Testis (tissue), 3 donors: ENCODE results near the gene PLPP2. TPM values are rescaled to one million over a fixed set of nuclear protein-coding genes. Genes with fewer than 3 reads are reported as not detected.
"Not testable (repeated sequence)": the region's sequence is repeated elsewhere in the genome, so short reads cannot be mapped to it uniquely, and the experiment has no call there.

Source experiments
- DNase-seq: peaks from one replicate; pipeline ENCODE4 v3.0.0-alpha.2; 2019
- H3K27ac ChIP-seq, 2 donors: fragments of 200-600 bp; sonication (generic); one replicate each; pipeline ENCODE4 v1.5.1; 2019
- H3K27me3 ChIP-seq: fragments of 200-600 bp; sonication (generic); one replicate; pipeline ENCODE4 v1.5.1; 2019
- H3K36me3 ChIP-seq: fragments of 200-600 bp; sonication (generic); one replicate; pipeline ENCODE4 v1.5.1; 2017; ENCODE audit warnings: low read depth; ENCODE audit errors: missing control alignments
- H3K4me1 ChIP-seq: fragments of 200-600 bp; sonication (generic); one replicate; pipeline ENCODE4 v1.5.1; 2019
- H3K4me3 ChIP-seq, 2 donors: fragments of 200-600 bp; sonication (generic); one replicate each; pipeline ENCODE4 v1.5.1; 2017 to 2019
- H3K9me3 ChIP-seq: fragments of 200-600 bp; sonication (generic); one replicate; pipeline ENCODE4 v1.5.1; 2017
- POLR2A ChIP-seq: fragments of 450-650 bp; IDR thresholded peaks from one replicate; pipeline ENCODE4 v1.6.1; 2017; ENCODE audit warnings: antibody characterized with exemption, mild to moderate bottlenecking, moderate library complexity
- WGBS, 2 donors: methylation state at CpG; one replicate each; pipeline ENCODE4 v1.1.5; 2018; 5-methylcytosine and 5-hydroxymethylcytosine counted together
- intact Hi-C: fragments of 100-400 bp; cut with DNase I; formaldehyde crosslinking; loops from one replicate; pipeline ENCODE4 v1.15.1; 2023; ENCODE audit warnings: low total_unique reads
- polyA plus RNA-seq: library from polyadenylated mRNA; stranded (reverse); fragments of 350-450 nt; fragmentation: Illumina TruSeq; extraction: RNeasy Lipid Tissue Mini Kit (QIAGEN cat#74804); gene quantifications from one replicate; pipeline ENCODE4 v1.2.3, GENCODE V29; 2014; ENCODE audit warnings: low read depth, low replicate concordance; ENCODE audit not compliant: insufficient read depth
- total RNA-seq, 2 donors: library from RNA; depleted of rRNA; stranded (reverse); fragments of >200 nt; gene quantifications; one replicate each; pipeline ENCODE4 v1.2.3, GENCODE V29; 2016
- TF ChIP-seq, protein P1 (sequence below), 3 experiments: fragments of 450-650 bp in 2 of 3; fragments of 200-600 bp in 1 of 3; sonication (generic) in 1 of 3; IDR thresholded peaks; one replicate each; pipeline ENCODE4 v1.5.1; 2016 to 2019; ENCODE audit warnings: antibody characterized with exemption in 3 of 3, mild to moderate bottlenecking in 2 of 3, moderate library complexity in 1 of 3

The PLPP2 gene
- total and polyA plus RNA-seq, 3 donors from 2014 or later = 12.0 to 21.4 (median 18.1) TPM

DNA sequence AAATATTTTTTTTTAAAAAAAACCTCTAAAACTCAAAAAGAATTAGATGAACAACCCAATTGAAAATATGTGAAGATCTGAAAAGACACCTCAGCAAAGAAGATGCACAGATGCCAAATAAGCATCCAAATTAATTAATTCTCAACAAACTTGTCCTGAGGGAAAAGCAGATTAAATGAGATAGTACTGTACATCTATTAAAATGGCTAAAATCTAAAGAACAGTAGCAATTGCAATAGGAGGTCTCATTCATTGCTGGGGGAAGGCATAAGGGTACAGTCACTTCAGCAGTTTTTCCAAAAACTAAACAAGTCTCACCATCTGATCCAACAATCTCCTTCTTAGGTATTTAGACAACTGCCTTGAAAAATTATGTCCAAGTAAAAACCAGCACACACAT, 22.0 kb downstream of the PLPP2 start:
- intact Hi-C loops = no loop called here
- TF ChIP-seq POLR2A = no peak
- TF ChIP-seq, protein P1, sequence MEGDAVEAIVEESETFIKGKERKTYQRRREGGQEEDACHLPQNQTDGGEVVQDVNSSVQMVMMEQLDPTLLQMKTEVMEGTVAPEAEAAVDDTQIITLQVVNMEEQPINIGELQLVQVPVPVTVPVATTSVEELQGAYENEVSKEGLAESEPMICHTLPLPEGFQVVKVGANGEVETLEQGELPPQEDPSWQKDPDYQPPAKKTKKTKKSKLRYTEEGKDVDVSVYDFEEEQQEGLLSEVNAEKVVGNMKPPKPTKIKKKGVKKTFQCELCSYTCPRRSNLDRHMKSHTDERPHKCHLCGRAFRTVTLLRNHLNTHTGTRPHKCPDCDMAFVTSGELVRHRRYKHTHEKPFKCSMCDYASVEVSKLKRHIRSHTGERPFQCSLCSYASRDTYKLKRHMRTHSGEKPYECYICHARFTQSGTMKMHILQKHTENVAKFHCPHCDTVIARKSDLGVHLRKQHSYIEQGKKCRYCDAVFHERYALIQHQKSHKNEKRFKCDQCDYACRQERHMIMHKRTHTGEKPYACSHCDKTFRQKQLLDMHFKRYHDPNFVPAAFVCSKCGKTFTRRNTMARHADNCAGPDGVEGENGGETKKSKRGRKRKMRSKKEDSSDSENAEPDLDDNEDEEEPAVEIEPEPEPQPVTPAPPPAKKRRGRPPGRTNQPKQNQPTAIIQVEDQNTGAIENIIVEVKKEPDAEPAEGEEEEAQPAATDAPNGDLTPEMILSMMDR (IDR thresholded peaks at IDR 0.05) = no peak
- Histone ChIP-seq H3K27me3 (no peaks in the 10 kb centered on the region), H3K4me1 (no peaks in the 10 kb centered on the region), H3K4me3 (no peak overlapping the region), H3K27ac (no peak overlapping the region), H3K9me3 (no peaks in the 10 kb centered on the region), H3K36me3 (no peaks in the 10 kb centered on the region)
- no peak for DNase-seq

DNA sequence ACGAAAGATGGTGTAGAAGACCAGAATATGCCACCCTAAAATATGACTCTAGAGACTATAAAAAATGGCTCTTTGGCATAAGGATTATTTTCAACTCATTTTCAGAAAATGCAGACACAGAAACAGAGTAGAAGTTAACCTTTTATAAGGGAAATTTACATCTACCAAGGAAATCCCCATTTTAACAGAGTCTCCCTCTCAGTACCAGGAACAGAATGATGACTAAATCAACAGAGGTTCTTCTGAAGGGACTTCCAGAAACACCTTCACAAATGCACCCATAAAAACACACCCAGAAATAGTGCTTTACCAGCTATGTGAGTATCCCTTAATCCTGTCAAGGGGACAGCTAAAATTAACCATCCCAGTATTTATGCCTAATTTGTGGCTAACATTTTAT, 29.1 kb downstream of the PLPP2 start:
- intact Hi-C loops = no loop called here
- DNase-seq = no peak
- WGBS, 2 donors = 85 to 94% methylated on average over 1 of the region's 1 CpG
- Histone ChIP-seq H3K9me3 (no peaks in the 10 kb centered on the region), H3K4me3 (no peak overlapping the region), H3K27me3 (no peaks in the 10 kb centered on the region), H3K36me3 (no peaks in the 10 kb centered on the region), H3K4me1 (no peaks in the 10 kb centered on the region), H3K27ac (no peak overlapping the region)
- TF ChIP-seq, protein P1 (IDR thresholded peaks at IDR 0.05) = no peak
- no peak for TF ChIP-seq POLR2A

DNA sequence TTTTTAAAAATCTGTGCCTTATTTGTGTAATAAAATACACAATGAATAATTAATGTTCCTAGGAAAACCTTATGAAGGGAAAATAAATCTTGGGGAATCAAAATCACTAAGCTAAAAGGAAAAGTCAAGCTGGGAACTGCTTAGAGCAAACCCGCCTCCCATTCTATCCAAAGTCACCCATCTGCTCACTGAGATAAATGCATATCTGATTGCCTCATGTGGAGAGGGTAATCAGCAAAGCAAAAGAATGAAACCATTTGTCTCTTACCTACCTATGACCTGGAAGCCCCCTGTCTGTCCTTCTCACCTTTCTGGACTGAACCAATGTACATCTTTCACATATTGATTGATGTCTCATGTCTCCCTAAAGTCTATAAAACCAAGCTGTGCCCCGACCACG, 34.4 kb downstream of the PLPP2 start:
- H3K9me3 ChIP-seq, H3K36me3 ChIP-seq, DNase-seq, H3K27me3 ChIP-seq, H3K27ac ChIP-seq, H3K4me3 ChIP-seq, intact Hi-C loops, H3K4me1 ChIP-seq: not testable (repeated sequence)
- WGBS, 2 donors = 67 to 78% methylated on average over 3 of the region's 3 CpGs

DNA sequence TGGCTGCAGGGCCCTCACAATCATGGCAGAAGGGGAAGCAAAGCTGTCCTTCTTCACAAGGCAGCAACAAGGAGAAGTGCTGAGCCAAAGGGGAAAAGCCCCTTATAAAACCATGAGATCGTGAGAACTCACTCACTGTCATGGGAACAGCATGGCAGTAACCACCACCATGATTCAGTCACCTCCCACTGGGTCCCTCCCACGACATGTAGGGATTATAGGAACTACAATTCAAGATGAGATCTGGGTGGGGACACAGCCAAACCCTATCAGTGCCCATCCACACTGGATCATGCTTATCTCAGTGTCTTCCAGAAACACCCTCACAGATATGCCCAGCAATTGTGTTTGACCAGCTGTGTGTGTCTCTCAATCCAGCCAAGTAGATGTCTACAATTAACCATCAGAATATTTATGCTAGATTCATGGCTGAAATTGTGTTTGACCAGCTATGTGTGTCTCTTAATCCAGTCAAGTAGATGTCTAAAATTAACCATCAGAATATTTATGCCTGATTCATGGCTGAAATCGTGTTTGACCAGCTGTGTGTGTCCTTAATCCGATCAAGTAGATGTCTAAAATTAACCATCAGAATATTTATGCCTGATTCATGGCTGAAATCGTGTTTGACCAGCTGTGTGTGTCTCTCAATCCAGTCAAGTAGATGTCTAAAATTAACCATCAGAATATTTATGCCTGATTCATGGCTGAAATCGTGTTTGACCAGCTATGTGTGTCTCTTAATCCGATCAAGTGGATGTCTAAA, 38.6 kb downstream of the PLPP2 start:
- intact Hi-C loops, H3K27ac ChIP-seq: not testable (repeated sequence)
- 52 to 70% methylated on average over 7 of the region's 7 CpGs for WGBS, 2 donors

DNA sequence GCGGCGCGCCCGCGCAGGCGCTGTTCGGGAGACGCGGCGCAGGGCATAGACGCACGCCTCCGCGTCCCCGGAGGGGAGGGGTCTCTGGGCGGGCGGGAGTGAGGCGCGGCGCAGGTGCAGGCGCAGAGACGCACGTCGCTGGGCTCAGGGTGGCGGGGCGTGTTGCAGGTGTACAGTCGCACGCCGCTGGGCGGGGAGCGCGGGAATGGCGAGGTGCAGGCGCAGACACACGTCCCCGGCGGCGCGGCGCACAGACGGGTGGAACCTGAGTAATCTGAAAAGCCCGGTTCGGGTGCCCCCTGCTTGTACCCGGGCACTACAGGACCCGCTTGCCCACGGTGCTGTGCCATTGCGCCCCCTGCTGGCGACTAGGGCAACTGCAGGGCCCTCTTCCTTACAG, 44.7 kb downstream of the PLPP2 start:
- H3K4me1 ChIP-seq = no peaks in the 10 kb centered on the region
- no peak overlapping the region for H3K27ac ChIP-seq
- intact Hi-C loops = no loop called here
- TF ChIP-seq, protein P1 (IDR thresholded peaks at IDR 0.05) = no peak
- TF ChIP-seq POLR2A = no peak
- no peaks in the 10 kb centered on the region for H3K9me3 ChIP-seq
- no peaks in the 10 kb centered on the region for H3K36me3 ChIP-seq
- peak; percentile 77 for DNase-seq
- H3K4me3 ChIP-seq = no peak overlapping the region
- 72 to 77% methylated on average over 13 to 48 of the region's 48 CpGs for WGBS, 2 donors
- H3K27me3 ChIP-seq = no peaks in the 10 kb centered on the region

More for the DNA sequence above, 38.6 kb downstream of the PLPP2 start:
- not testable (repeated sequence) for H3K9me3 ChIP-seq, DNase-seq, H3K27me3 ChIP-seq, H3K4me1 ChIP-seq, H3K36me3 ChIP-seq, H3K4me3 ChIP-seq

DNA sequence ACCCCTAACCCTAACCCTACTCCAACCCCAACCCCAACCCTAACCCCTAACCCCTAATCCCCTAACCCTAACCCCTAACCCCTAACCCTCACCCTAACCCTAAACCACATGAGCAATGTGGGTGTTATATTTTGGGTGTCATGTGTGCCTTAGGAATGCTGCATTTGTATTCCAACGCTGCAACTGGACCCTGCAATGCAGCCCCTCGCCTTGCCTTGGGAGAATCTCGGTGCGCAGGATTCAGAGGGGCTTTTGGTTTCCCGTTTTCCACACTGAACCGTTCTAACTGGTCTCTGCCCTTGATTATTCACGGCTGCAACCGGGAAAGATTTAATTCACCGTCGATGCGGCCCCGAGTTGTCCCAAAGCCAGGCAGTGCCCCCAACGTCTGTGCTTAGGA, 45.3 kb downstream of the PLPP2 start:
- H3K9me3 ChIP-seq, H3K36me3 ChIP-seq, H3K4me1 ChIP-seq, intact Hi-C loops, H3K4me3 ChIP-seq, H3K27ac ChIP-seq, H3K27me3 ChIP-seq: not testable (repeated sequence)
- peak; percentile 26 for DNase-seq
- WGBS, 2 donors = 57 to 58% methylated on average over 11 to 13 of the region's 13 CpGs
